Lower leg skin (tissue), 4 donors: ENCODE data around the gene SMIM7. TPM values are rescaled to one million over a fixed set of nuclear protein-coding genes. Genes with fewer than 3 reads are reported as not detected.
"Not testable (repeated sequence)": the region's sequence is repeated elsewhere in the genome, so short reads cannot be mapped to it uniquely, and the experiment has no call there.

Experiments used
- DNase-seq, 2 donors: peaks; one replicate each; pipeline ENCODE4 v3.0.0-alpha.2; 2019; ENCODE audit warnings: low spot score in 2 of 2
- H3K4me3 ChIP-seq: fragments of 200-600 bp; sonication (generic); 2 replicates; pipeline ENCODE4 v1.5.1; 2017; ENCODE audit warnings: mild to moderate bottlenecking, low read depth; ENCODE audit not compliant: poor library complexity, severe bottlenecking
- POLR2A ChIP-seq, 2 donors: fragments of 450-650 bp; IDR thresholded peaks; one replicate each; pipeline ENCODE4 v1.6.1; 2016 to 2017; ENCODE audit warnings: antibody characterized with exemption in 2 of 2, mild to moderate bottlenecking in 1 of 2, moderate library complexity in 1 of 2
- WGBS, 2 donors: methylation state at CpG; one replicate each; pipeline ENCODE4 v1.1.5; 2018; 5-methylcytosine and 5-hydroxymethylcytosine counted together
- intact Hi-C: fragments of 100-400 bp; cut with DNase I; formaldehyde crosslinking; loops from one replicate; pipeline ENCODE4 v1.15.0; 2023; ENCODE audit warnings: low total_unique reads
- total RNA-seq, 4 donors: library from RNA; depleted of rRNA; stranded (reverse); fragments of >200 nt; gene quantifications; one replicate each; pipeline ENCODE4 v1.1.0, GENCODE V29; 2016
- TF ChIP-seq, protein P1 (sequence below), 3 donors: fragments of 450-650 bp; IDR thresholded peaks; one replicate each; pipeline ENCODE4 v1.5.1; 2016; ENCODE audit warnings: antibody characterized with exemption in 3 of 3, mild to moderate bottlenecking in 3 of 3, moderate library complexity in 2 of 3

The SMIM7 gene
- total RNA-seq, 4 donors from 2014 or later = 78.5 to 125 (median 95.4) TPM

DNA sequence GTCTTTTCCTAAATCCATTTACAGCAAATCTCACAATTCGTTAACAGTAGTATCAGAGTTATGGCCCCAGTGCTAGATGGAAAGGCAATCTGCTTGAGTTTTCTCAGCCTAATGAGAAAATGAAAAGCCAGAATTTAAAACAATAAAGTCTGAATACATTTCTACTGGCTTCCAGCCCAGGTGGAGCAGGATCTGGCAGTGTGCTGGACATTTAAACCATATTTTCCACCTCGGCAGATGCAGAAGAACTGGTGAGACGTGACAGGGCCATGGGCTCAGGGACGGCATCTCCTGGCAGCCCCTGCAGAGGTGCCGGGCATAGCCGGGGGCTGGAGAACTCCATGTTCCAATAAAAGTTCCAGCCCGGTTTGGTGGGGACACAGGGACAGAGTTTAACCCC, 7.1 kb downstream of the SMIM7 start:
- TF ChIP-seq, protein P1, sequence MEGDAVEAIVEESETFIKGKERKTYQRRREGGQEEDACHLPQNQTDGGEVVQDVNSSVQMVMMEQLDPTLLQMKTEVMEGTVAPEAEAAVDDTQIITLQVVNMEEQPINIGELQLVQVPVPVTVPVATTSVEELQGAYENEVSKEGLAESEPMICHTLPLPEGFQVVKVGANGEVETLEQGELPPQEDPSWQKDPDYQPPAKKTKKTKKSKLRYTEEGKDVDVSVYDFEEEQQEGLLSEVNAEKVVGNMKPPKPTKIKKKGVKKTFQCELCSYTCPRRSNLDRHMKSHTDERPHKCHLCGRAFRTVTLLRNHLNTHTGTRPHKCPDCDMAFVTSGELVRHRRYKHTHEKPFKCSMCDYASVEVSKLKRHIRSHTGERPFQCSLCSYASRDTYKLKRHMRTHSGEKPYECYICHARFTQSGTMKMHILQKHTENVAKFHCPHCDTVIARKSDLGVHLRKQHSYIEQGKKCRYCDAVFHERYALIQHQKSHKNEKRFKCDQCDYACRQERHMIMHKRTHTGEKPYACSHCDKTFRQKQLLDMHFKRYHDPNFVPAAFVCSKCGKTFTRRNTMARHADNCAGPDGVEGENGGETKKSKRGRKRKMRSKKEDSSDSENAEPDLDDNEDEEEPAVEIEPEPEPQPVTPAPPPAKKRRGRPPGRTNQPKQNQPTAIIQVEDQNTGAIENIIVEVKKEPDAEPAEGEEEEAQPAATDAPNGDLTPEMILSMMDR (IDR thresholded peaks at IDR 0.05) = no peak
- no peak for TF ChIP-seq POLR2A (IDR thresholded peaks at IDR 0.05)
- intact Hi-C loops = no loop called here
- WGBS, 2 donors = 66 to 78% methylated on average over 7 of the region's 7 CpGs
- no peak for DNase-seq
- H3K4me3 ChIP-seq = no peak overlapping the region

DNA sequence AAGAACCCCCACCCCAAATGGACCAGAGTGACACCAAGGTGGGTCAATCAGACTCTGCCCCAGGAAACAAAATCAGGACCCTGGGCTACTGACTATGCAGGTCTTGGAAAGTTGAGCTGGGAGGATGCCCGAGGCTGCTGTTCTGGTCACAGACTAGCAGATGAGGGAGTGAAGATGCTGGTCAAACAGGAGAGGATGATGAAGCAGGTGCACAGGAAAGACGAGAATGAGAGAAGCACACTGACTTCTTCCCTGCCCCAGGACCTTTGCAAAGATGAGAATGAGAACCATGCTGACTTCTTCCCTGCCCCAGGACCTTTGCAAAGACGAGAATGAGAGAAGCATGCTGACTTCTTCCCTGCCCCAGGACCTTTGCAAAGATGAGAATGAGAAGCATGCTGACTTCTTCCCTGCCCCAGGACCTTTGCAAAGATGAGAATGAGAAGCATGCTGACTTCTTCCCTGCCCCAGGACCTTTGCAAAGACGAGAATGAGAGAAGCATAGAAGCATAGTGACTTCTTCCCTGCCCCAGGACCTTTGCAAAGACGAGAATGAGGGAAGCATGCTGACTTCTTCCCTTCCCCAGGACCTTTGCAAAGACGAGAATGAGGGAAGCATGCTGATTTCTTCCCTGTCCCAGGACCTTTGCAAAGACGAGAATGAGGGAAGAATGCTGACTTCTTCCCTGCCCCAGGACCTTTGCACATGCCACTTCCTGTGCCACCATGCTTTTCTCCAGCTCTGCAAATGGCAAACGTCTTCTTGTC, 8.3 kb downstream of the SMIM7 start:
- H3K4me3 ChIP-seq, intact Hi-C loops, DNase-seq: not testable (repeated sequence)
- WGBS, 2 donors = 91% methylated on average over 8 of the region's 8 CpGs

DNA sequence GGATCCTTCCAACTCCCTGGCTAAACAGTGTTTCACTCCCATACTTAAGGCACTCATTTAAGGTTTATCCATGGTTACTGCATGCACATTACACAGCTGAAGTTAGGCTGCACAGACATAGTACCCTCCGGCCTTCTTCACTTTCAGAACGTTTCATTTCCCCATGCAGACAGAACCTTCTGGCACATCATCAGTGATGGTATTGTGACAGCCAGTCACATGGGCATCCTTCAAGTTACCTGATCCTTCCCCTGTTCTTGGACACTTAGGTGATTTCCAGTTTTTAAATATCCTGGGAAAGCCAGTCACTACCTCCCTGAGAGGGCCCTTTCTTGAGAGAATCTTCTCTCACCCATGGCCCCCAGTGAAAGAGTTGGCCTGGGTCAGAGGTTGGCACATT, 9.1 kb downstream of the SMIM7 start:
- TF ChIP-seq, protein P1 (IDR thresholded peaks at IDR 0.05) = no peak
- no peak for TF ChIP-seq POLR2A (IDR thresholded peaks at IDR 0.05)
- 68 to 81% methylated on average over 2 of the region's 2 CpGs for WGBS, 2 donors
- DNase-seq = no peak
- intact Hi-C loops = no loop called here
- no peak overlapping the region for H3K4me3 ChIP-seq

DNA sequence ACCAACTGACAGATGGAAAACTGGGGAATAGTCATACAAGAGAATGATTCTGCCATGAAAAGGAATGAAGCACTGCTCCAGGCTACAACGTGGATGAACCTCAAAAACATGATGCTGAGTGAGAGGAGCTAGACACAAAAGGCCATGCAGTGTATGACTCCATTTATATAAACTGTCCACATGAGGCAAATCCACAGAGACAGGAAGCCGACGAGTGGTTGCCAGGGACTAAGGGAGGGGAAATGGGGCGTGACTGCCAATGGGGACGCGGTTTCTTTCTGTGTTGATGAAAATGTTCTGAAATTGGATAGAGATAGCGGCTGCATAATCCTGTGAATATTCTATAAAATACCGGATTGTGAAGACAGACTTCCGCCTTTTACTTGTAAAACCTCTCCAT, 10.2 kb downstream of the SMIM7 start:
- WGBS, 2 donors = 48 to 50% methylated on average over 9 of the region's 9 CpGs
- DNase-seq = no peak
- no peak overlapping the region for H3K4me3 ChIP-seq
- no peak for TF ChIP-seq POLR2A (IDR thresholded peaks at IDR 0.05)
- TF ChIP-seq, protein P1 (IDR thresholded peaks at IDR 0.05) = no peak
- intact Hi-C loops = no loop called here

DNA sequence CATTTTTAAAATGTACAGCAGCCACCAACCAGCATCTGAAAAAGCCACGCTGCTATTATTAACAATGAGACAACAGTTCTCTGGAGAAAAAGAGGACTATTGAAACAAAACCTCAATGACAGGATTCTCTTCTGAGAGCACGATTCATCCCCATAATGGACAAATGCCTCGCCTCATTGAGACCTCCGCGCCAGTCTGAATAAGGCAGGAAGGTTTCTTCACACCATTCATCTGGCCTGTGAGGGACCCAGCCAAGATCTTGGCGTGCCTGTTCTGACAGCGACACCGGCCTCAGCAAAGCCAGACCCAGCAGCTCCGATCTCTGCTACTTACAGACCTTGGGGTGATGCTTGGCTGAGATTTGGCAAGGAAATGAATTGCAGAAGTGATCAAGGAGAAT, 14.8 kb downstream of the SMIM7 start:
- H3K4me3 ChIP-seq = no peak overlapping the region
- intact Hi-C loops = no loop called here
- 89 to 90% methylated on average over 9 of the region's 9 CpGs for WGBS, 2 donors
- no peak for TF ChIP-seq POLR2A (IDR thresholded peaks at IDR 0.05)
- TF ChIP-seq, protein P1 (IDR thresholded peaks at IDR 0.05) = no peak
- no peak for DNase-seq

DNA sequence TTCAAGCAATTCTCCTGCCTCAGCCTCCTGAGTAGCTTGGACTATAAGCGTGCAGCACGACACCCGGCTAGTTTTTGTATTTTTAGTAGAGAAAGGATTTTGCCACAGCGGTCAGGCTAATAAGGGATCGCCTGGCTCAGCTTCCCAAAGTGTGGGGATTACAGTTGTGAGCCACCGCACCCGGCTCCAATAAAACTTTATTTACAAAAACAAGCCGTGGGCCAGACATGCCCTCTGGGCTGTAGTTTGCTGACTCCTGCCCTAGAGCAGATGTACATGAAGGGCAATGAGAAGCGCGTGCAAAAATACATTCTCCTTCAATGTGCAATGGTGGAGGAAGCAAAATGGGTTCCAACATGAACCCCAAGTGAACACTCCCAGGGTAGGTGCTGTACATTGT, 18.2 kb downstream of the SMIM7 start:
- intact Hi-C loops = no loop called here
- TF ChIP-seq POLR2A (IDR thresholded peaks at IDR 0.05) = no peak
- TF ChIP-seq, protein P1 (IDR thresholded peaks at IDR 0.05) = no peak
- WGBS, 2 donors = 97 to 99% methylated on average over 10 of the region's 10 CpGs
- H3K4me3 ChIP-seq = no peak overlapping the region
- no peak for DNase-seq
